ENCODE results near the gene CCER1. TPM values are rescaled to one million over a fixed set of nuclear protein-coding genes. Genes with fewer than 3 reads are reported as not detected.

Gene CCER1
- total RNA-seq, 1 experiment from 2014 or later: not detected

DNA sequence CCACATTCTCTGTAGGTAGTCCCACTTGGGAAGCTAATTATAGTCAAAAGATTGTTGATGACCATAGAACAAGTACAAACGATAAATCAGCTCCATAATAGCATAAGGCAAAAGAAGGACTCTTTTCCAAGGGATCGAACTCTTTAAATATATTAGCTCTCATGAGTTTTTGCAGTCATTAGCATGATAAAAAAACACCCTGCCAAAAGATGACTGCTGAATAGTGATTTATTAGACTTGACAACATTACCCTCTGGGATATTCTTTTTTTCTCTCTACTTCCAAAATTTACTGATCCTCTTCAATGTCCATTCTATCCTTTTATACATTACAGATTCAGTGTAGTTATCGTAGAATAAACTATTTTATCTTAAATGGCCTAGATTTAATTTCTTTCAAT lies 35.6 kb upstream of the CCER1 start:
- H2AFZ ChIP-seq (ENCODE audit: low read length): no peak overlapping the region
- no peak overlapping the region for H3K4me2 ChIP-seq (ENCODE audit: insufficient read depth, insufficient read length, low read length)
- H2AK5ac ChIP-seq (ENCODE audit: insufficient read length, low read length): no peak overlapping the region
- H3K27ac ChIP-seq (ENCODE audit: insufficient read length, low read depth, low read length): no peak overlapping the region
- no peaks in the 10 kb centered on the region for H4K20me1 ChIP-seq (ENCODE audit: control insufficient read depth, insufficient read depth, insufficient read length)
- H4K91ac ChIP-seq (ENCODE audit: insufficient read length, low read depth, low read length): no peak overlapping the region
- H2BK120ac ChIP-seq (ENCODE audit: low read depth, low read length, poor library complexity, severe bottlenecking): no peak overlapping the region
- no peaks in the 10 kb centered on the region for H3K9me3 ChIP-seq (ENCODE audit: control insufficient read depth, low read depth, low read length)
- no peak overlapping the region for H3K27ac Mint-ChIP-seq
- no peak overlapping the region for H4K5ac ChIP-seq (ENCODE audit: insufficient read length, low read depth, low read length)
- H3K4me3 Mint-ChIP-seq: no peak overlapping the region
- peaks cover 10% of the 10 kb centered on the region for H3K27me3 ChIP-seq (ENCODE audit: insufficient read depth, low read length)
- H3T11ph ChIP-seq (ENCODE audit: low read length): no peak overlapping the region
- H2BK12ac ChIP-seq (ENCODE audit: insufficient read length, low read depth, low read length): no peak overlapping the region
- no peak overlapping the region for H3K4ac ChIP-seq (ENCODE audit: low read depth, low read length)
- H3K9me3 Mint-ChIP-seq: peaks cover 20 to 28% of the 10 kb centered on the region in 2 experiments
- no peak overlapping the region for H2BK15ac ChIP-seq (ENCODE audit: low read depth, low read length)
- H2BK5ac ChIP-seq (ENCODE audit: insufficient read length, low read length): no peak overlapping the region
- peaks cover 58% of the 10 kb centered on the region for H3K27me3 Mint-ChIP-seq (ENCODE audit: low read depth)
- H3K18ac ChIP-seq (ENCODE audit: insufficient read length, low read depth, low read length): no peak overlapping the region
- no peaks in the 10 kb centered on the region for H3K79me2 ChIP-seq (ENCODE audit: insufficient read depth, low read length)
- DNase-seq: no peak
- no peak overlapping the region for H4K8ac ChIP-seq (replicated peaks; ENCODE audit: insufficient read length, low read depth, low read length)
- H2BK20ac ChIP-seq (ENCODE audit: low read depth, low read length, poor library complexity, severe bottlenecking): no peak overlapping the region
- peaks cover 4% of the 10 kb centered on the region in 2 experiments; a peak in 2 of 4 replicates for H3K4me1 Mint-ChIP-seq
- WGBS (ENCODE audit: extremely low coverage, insufficient read length, low lambda C conversion rate): no CpG with 5 or more reads among the region's 3 CpGs
- H3K56ac ChIP-seq (ENCODE audit: insufficient read length, low read depth, low read length): no peak overlapping the region
- no peak overlapping the region for H3K23ac ChIP-seq (ENCODE audit: insufficient read length, low read depth, low read length)
- no peaks in the 10 kb centered on the region for H3K4me1 ChIP-seq (ENCODE audit: insufficient read depth, low read length)
- no peak for TF ChIP-seq CTCF (conservative IDR thresholded peaks at IDR 0.05)
- no peak overlapping the region for H3K14ac ChIP-seq (ENCODE audit: insufficient read depth, low read length)
- H3K9ac ChIP-seq (ENCODE audit: extremely low read depth, insufficient read length, low read length): no peak overlapping the region
- H3K79me1 ChIP-seq (ENCODE audit: insufficient read depth, low read depth, low read length, poor library complexity, severe bottlenecking): no peaks in the 10 kb centered on the region
- no peaks in the 10 kb centered on the region for H3K23me2 ChIP-seq (ENCODE audit: insufficient read length, low read depth, low read length, poor library complexity, severe bottlenecking)
- peaks cover 9 to 35% (median 9%) of the 10 kb centered on the region in 3 experiments for H3K36me3 Mint-ChIP-seq (ENCODE audit: insufficient read depth in 1 of 3, low read depth in 3 of 3)

All from H9 (cell line).